HG02970 (cell line): Measurements from ENCODE around the gene KIF26A.

Experiments
- ATAC-seq: cut with Tn5 transposase; IDR thresholded peaks from one replicate; pipeline ENCODE4 v1.9.1; 2021; ENCODE audit warnings: mild to moderate bottlenecking, moderate library complexity, moderate number of reproducible peaks; ENCODE audit not compliant: unreplicated experiment, low FRiP score

KIF26A gene

DNA sequence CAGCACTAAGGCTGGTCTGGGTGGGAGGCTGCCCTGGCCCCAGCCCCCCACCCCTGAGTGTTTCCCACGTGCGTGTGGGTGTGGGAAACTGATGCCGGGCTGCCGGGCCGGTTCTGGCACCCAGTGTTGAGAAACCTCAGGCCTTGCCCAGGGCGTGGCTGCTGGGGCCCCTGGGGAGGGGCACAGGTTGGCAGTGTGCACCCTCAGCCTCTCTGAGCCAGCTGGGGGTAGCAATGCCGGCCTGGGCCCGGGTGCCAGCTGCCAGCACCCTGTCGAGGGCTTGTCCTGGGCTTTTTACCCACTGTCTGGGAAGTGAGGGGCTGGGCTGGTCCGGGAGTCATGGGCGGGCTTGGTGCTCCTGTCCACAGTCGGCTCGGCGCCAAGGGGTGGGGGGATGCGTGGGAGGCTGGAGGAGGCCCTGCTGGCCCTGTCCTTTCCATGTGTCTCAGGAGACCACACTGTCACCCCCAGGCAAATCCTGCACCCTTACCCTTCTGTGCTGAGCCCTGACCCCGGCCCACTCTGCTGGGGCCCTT, 37.2 kb upstream of the KIF26A start:
- ATAC-seq: no peak

DNA sequence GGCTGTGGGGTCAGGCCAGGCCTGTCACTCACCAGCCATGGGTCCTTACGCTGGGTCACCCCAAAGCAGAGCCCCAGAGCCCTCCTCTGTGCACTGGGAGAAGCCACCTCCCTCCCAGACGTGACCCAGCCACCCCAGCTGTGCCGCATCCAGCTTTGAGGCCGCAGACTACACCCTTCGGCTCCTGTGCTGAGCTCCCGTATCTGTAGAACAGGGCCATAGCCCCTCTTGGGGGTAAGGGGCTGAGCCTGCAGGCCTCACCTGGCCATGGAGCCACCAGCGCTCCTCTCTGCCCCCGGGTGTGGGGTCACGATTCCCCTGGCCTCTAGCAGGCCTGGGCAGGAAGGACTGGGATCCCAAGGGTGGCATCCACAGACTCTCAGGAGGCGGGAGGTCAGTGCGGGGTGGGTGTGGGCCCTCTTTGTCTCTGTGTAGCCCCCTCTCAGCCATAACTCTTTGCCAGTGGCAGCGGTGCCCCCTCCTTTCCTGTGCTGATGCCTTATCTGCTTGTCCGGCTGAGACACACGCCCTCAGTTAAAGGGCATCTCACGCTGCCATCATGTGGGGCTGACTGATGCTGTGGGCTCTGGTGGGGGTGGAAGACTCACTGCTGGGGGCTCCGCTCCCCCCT, 36.6 kb upstream of the KIF26A start:
- ATAC-seq: no peak

DNA sequence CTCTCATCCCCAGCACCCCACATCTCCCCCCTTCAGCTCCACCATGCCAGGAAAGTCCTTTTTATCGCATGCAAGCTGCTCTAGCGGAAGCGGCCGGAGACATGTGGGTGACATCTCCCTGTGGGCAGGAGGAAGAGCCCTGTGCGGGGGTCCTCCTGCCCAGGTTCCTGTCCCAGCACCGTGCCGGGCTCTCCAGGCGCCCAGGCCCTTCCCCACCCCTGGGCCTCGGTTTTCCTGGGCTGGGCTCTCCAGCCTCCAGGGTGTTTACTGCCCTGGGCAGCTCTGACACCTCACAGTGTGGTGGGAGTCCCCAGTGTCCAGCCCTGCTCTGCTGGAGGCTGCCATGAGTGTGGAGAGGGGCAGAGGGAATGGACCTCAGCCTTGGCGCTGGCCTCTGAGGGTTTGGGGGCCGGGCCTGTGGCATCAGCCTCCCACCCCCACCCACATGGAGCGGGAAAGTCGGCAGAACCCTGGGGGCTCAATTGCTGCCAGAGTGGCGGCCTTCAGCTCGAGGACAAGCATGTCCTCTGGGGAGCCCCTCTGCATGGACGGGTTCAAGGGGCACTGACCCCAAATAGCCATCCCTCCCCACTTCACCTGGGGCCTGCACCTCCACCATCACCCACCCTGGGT, 36.0 kb upstream of the KIF26A start:
- no peak for ATAC-seq

DNA sequence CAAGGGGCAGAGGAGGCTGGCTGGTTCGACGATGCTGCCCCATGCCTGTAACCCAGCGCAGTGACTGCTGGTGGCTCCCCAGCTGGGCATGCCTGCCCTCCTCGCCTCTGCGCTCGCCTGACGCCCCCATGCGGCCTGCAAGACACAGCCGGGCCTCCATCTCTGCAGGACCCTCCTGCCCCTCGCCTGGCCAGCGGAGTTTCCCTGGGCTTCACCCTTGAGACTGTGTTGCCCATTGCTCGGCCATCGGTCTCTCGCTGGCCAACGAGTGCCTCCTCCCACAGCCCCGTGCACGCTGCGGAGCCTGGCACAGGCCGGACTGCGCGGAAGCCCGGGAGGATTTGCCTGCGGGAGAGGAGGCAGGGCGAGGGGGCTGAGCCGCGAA, 35.3 kb upstream of the KIF26A start:
- no peak for ATAC-seq

DNA sequence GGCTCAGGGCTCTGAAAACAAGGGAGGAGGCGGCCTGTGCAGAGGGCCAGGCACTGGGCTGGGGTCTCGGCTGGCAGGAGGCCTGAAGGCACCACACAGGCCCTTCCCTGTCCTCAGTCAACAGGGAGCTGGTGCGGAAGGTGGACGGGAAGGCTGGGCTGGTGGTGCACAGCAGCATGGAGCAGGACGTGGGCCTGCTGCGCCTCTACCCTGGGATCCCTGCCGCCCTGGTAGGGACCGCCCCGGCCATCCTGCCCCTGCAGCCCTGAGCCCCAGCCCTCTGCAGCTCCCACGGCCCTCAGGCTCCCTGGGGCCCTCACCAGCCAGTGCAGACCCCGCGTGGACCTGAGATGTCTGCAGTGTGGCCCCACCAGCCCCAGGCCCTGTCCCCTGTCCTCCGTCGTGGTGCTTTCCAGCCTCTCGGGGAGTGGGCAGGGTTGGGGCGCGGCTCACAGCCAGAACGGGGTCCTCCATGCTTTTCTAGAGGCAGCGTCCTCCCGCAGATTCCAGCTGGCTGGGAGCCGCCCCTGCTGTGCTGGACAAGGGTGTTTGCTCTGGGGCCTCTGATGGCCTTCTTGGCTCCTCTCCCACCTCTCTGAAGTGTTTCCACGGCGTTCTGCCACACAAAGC, 34.8 kb upstream of the KIF26A start:
- no peak for ATAC-seq

DNA sequence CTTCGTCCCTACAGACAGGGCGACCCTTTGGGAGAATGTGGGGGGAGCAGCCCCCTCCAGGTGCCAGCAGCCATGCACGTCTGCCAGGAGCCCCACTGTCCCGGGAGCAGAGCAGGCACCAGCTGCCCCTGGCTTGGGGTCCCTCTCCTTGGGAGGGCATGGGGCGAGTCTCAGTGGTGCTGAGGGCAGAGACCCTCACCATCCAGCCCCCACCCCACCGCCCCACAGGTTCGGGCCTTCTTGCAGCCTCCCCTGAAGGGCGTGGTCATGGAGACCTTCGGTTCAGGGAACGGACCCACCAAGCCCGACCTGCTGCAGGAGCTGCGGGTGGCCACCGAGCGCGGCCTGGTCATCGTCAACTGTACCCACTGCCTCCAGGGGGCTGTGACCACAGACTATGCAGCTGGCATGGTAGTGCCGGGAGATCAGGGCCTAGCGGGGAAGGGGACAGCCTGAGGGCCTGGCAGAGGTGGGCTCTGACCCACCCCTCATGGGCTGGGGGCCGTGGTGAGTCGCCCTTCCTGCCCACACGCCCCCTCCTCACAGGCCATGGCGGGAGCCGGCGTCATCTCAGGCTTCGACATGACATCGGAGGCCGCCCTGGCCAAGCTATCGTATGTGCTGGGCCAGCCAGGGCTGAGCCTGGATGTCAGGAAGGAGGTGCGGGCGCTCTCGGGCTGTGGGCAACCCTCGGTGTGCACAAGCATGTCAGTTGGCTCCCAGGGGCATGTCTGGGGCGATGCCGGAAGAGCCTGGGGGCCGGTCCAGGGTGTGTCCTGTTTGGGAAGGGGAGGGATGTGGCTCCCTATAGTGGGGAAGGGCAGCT, 34.1 kb upstream of the KIF26A start:
- no peak for ATAC-seq

DNA sequence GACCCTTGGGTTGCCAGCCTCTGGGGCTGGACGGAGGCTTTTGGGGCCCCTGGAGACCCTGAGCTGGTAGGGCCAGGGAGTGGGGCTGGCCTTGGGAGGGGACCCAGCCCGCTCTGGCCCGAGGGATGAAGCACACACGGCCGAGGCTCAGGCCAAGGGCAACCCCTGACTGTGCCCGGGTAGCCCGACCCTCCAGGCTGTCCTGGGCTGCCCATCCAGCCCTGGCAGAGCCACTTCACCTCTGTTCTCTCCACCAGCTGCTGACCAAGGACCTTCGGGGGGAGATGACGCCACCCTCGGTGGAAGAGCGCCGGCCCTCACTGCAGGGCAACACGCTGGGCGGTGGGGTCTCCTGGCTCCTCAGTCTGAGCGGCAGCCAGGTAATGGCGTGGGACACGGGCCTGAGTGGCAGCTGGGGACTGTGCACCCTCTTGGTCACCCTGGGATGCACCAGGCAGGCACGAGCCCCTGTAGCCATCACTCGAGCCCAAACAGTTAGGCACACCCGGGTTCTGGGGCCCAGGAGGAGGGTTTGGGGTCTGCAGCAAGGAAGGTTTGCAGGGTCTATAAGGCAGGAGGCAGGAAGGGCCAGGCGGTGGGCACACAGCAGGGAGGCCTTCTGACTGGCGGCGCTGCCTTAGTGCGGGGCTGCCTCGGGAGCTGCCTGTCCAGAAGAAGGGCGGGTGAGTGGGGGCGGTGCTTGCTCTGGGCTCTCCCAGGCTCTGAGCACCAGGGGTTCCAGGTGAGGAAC, 33.1 kb upstream of the KIF26A start:
- ATAC-seq: no peak

DNA sequence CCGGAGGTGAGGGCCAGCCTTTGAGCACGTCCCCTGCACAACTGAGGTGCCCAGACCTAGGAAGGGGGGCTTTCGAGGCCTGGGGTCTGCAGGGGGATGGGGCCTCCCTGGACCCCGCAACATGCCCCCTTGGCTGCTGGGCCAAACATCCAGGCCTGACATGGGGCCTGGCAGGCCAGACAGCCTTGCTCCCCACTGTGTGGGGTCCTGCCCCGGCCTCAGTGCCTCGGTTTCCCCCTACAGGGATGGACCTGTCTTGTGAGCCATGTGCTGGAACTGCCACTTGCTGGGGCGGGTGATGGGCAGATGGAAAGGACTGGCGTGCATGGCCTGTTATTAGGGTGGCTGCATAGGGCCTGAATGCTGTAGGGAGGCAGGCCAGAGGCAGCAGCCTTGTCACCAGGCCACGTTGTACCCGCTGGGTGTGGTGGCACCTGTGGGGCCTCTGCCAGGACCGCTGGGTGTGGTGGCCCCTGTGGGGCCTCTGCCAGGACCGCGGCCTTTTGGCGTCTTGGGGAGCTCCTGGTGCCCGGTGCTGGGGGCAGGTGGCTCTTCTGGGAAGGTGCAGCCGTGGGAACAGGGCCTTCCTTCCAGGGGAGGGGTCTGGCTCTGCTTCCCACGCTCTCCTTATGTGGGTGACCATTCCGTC, 32.4 kb upstream of the KIF26A start:
- ATAC-seq: no peak

DNA sequence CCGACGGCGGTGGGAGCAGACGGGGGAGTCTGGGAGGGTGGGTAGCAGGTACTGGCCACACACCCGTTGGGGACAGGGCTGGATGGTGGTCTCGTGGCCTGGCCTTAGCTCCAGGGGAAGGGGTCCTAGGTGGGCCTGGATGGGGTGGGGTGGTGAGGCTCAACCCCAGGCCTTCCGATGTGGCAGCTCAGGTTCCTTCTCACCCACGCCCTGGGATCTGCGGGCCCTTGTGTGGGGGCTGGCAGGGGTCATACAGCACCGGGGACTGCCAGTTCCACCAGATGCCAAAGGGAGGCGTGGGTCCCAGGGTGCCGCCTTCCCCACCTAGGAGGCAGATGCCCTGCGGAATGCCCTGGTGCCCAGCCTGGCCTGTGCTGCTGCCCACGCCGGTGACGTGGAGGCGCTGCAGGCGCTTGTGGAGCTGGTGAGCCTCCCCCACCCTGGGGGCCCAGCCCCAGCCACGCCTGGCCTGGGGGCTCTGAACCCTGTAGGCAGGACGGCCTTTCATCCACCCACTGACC, 31.9 kb upstream of the KIF26A start:
- ATAC-seq: no peak

DNA sequence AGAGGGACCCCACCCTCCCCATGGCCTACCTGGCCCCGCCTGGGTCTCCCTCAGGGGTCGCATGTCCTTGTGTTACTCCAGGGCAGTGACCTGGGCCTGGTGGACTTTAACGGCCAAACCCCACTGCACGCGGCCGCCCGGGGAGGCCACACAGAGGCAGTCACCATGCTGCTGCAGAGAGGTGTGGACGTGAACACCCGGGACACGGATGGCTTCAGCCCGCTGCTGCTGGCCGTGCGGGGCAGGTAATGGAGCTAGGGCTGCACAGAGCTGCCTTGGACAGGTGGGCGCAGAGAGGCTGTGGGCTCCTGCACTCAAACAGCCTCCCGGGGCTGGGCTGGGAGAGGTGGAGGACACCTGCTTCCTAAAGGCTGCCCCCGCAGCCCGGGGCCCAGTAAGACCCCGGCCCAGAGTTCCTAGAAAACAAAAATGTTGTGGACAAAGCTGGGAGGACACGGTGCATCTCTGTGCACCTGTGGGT, 31.2 kb upstream of the KIF26A start:
- ATAC-seq: no peak

DNA sequence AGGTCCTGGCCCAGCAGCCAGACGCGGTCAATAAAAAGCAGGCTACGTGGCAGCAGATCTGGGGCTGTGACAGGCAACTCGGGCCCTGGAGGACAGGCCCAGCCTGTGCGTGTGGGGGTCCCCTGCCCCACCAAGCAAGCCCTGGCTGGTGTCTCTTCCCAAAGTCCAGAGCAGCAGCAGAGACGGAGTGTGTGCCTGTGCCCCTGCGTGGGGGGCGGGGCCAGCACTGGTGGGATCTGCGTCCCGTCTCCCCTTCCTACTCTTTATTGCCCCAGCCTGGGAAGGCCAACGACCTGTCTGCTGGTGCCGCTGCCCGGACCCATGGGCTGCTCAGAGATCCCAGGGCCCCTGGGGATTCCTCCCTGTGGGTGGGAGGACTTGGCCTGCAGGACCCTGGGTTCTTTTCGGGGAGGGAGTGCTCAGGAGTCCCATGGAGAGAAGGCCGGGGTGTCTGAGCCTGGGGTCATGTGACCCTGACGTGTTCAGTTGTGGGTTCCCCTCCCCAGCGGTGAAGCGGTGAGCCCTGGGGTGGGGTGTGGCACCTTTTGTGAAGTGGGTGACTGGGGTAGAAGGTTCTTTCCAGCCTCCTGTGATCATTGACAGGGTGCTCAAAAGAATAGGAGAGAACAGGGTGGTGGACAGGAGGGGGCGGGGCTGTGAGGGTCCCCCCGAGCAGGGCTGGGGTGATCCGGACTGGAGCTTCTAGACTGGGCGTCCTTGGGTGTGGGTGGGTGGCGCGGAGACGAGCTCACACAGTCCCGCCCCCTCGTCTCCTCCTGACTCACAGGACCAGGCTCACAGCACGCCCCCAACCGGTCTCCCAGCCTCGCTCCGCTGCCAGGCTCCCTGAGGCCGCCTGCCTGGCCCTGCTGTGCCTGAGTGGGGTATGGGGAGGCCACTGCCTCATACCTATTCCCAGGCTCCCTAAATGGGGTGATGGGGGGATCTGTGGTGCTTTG, 30.5 kb upstream of the KIF26A start:
- no peak for ATAC-seq

DNA sequence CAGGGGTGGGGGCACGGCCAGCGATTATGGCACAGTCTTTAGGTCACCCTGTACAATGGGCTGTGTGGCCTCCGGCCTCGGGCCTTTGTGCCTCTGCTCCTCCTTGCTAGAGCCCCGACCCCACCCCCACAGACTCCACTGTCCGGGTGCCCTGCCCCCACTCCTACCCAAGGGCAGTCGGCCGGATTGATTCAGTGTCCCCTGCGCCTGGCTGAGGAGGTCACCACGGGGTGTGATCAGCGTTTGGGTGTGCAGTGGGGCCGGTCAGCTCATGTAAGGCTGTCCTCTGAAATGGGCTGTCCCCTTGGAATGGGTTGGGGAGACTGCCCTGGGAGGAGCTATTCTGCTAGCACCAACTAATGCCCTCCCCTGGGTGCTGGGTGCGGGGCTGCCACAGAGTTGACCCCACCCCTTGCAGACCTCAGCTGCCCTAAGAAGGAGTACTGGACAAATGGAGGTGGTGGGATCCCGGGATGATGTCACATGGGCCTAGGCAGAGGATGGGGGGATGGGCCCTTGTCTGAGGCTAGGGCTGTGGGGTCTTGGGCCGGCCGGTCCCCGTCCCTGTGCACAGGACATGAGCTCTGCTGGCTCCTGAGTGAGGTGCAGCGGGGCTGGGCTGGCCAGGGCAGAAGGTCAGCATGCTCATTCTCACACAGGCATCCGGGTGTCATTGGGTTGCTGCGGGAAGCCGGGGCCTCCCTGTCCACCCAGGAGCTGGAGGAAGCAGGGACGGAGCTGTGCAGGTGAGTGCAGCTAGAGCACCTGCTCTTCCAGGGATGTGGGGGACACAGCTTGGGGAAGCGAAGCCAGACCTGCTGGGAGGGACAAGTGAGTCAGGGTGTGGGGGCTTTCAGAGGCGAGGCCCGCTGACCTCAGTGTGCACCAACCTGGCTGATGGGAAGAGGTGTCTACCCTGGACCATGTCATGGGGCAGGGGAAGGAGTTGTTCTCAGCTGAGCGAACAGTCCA, 29.5 kb upstream of the KIF26A start:
- ATAC-seq: no peak

DNA sequence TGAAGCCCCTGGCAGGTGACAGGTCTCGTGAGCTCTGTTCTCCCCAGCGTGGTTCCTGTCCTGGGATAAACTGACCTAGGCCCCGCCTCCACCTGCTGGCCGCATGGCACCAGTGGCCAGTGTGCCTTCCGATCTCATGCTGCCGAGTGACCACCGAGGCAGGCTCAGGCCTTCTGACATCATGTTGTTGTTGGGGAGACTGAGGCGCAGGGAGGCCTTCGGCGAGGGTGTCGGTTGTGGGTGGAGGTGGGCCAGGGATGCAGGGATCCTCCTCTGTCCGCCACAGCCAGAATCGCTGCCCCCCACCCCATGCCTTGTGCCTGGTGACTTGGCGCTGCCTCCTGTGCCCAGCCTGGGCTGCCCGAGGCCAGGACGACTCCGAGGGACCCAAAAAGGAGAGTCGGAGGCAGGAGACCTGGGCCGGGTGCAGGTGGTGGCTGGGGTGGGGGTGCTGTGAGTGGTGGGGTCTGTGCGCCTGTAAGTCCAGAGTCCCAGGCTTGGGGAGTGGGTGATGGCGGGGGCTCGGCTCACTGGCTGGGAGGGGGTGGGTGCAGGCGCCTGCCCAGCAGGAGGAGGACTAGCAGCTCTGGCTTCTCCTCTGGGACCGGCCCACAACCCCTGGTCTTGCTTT, 28.5 kb upstream of the KIF26A start:
- ATAC-seq: no peak

DNA sequence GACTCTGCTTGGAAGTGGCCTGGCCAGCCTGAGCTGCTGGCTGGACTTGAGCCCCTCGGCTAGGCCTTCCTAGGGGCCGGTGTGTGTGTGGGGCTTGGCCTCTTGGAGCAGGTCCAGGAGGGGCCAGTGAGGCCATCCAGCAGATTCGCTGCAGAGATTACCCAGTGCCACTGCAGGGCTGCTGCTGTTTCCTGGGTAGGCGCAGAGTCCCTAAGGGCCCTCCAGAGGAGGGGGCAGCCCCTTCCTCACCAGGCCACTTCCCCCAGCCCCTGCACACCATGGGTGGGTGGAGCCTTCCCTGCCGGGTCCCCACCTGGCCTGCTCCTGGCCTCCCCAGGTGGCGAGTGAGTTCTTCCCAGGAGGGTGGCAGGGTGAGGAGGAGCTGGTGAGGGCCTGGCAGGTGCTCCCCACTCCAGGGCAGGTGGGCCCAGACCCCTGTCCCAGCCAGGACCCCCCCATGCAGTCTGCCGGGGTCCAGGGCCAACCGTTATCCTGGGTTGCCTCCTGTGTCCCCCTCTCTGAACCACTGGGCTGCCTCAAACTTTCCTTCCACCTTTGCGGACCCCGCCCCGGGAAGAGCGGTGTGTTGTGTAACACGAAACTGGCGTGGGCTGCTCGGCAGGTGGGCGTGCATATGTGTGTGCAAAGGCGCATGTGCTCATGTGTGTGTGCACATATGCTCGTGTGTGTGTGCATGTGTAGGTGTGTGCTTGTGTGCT, 27.7 kb upstream of the KIF26A start:
- no peak for ATAC-seq

DNA sequence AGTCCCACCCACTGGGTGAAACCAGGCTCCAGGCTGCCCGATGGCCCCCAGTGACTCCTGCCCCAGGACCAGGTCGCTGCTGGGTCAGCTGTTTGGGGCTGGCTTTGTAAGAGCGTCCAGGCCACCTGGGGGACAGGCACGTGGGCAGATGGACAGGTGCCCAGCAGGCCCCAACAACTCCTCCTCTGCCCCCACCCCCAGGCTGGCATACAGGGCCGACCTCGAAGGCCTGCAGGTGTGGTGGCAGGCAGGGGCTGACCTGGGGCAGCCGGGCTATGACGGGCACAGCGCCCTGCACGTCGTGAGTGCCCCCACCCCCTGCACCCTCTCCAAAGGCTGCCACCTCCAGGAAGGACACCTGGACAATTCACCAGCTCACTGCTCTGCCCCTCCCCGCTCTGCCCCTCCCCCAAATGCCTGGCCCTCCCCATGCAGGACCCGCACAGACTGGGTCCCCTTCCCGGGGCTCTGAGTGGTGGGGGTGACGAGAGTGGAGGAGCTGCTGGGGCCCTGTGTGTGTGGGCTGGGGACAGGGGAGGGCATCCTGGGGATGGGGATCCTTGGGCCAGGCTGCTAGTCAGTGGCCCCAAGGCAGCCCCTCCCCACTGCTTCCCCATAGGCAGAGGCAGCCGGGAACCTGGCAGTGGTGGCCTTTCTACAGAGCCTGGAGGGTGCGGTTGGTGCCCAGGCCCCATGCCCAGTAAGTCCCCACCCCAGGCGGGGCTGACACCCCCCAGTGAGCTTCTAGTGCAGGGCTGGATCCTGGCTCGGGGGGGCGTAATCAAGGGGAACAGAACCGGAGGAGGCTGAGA, 26.9 kb upstream of the KIF26A start:
- ATAC-seq: no peak
